ENCODE results near the gene ZC2HC1C.

DNA sequence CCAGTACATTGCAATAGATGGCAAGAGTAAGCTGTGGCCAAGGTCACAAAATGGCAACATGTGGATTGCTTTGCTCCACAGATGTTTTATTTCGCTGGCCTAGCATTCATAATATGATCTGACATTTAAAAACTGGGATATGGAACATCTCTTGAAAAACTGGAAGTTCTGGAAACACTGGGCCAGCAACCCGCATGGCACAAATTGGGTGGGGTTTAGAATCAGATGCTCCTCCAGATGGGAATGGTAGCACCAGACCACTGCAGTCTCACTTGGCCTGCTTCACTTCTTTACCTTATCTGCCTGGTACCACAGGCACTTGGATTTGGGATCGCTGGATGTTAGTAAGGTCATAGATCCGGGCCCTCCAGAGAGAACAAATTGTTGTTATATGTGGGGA lies 10.1 kb downstream of the ZC2HC1C start:
- TF ChIP-seq EZH2 (IDR thresholded peaks at IDR 0.05; ENCODE audit: low read depth): no peak
- TF ChIP-seq, protein P1, sequence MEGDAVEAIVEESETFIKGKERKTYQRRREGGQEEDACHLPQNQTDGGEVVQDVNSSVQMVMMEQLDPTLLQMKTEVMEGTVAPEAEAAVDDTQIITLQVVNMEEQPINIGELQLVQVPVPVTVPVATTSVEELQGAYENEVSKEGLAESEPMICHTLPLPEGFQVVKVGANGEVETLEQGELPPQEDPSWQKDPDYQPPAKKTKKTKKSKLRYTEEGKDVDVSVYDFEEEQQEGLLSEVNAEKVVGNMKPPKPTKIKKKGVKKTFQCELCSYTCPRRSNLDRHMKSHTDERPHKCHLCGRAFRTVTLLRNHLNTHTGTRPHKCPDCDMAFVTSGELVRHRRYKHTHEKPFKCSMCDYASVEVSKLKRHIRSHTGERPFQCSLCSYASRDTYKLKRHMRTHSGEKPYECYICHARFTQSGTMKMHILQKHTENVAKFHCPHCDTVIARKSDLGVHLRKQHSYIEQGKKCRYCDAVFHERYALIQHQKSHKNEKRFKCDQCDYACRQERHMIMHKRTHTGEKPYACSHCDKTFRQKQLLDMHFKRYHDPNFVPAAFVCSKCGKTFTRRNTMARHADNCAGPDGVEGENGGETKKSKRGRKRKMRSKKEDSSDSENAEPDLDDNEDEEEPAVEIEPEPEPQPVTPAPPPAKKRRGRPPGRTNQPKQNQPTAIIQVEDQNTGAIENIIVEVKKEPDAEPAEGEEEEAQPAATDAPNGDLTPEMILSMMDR (conservative IDR thresholded peaks at IDR 0.05): no peak

Measured in PC-9 (cell line).